SIG-M5 (cell line): Measurements from ENCODE around the gene ELL2.
"Not testable (repeated sequence)": the region's sequence is repeated elsewhere in the genome, so short reads cannot be mapped to it uniquely, and the experiment has no call there.

Experiments used
- DNase-seq: peaks from one replicate; lab custom pipeline; 2025; lab: John Stamatoyannopoulos, UW

ELL2 gene

GRCh38 chr5:95907740-95908706 is 53.6 kb downstream of the ELL2 start:
- DNase-seq, result no peak

GRCh38 chr5:95907067-95907705 is 54.5 kb downstream of the ELL2 start:
- no peak for DNase-seq

- not testable (repeated sequence) for DNase-seq
These were observed 55.3 kb downstream of the ELL2 start for GRCh38 chr5:95906398-95906797.

GRCh38 chr5:95904827-95905226 is 56.8 kb downstream of the ELL2 start:
- no peak for DNase-seq

GRCh38 chr5:95903838-95904237 is 57.8 kb downstream of the ELL2 start:
- no peak for DNase-seq

GRCh38 chr5:95901676-95902627 is 59.7 kb downstream of the ELL2 start:
- DNase-seq, result no peak

- no peak for DNase-seq
These were observed 61.2 kb downstream of the ELL2 start for GRCh38 chr5:95900383-95900958.

GRCh38 chr5:95899829-95900228 is 61.8 kb downstream of the ELL2 start:
- DNase-seq, result no peak

- DNase-seq, result no peak
These were observed 62.6 kb downstream of the ELL2 start for GRCh38 chr5:95899006-95899405.

GRCh38 chr5:95895771-95896170 is 65.9 kb downstream of the ELL2 start:
- no peak for DNase-seq

GRCh38 chr5:95895251-95895650 is 66.4 kb downstream of the ELL2 start:
- no peak for DNase-seq

GRCh38 chr5:95892784-95893354 is 68.8 kb downstream of the ELL2 start:
- DNase-seq, result no peak

- no peak for DNase-seq
These were observed 70.2 kb downstream of the ELL2 start for GRCh38 chr5:95891499-95891898.

- no peak for DNase-seq
These were observed 72.6 kb downstream of the ELL2 start for GRCh38 chr5:95889076-95889475.

GRCh38 chr5:95887977-95888376 is 73.7 kb downstream of the ELL2 start:
- no peak for DNase-seq

- no peak for DNase-seq
These were observed 75.2 kb downstream of the ELL2 start for GRCh38 chr5:95886340-95887044.

- DNase-seq, result no peak
These were observed 77.1 kb downstream of the ELL2 start for GRCh38 chr5:95884511-95884910.

GRCh38 chr5:95884017-95884325 is 77.7 kb downstream of the ELL2 start:
- DNase-seq, result no peak

GRCh38 chr5:95883185-95884016 is 78.2 kb downstream of the ELL2 start:
- no peak for DNase-seq

- no peak for DNase-seq
These were observed 79.8 kb downstream of the ELL2 start for GRCh38 chr5:95881833-95882232.
